T-cell (primary cell): Measurements from ENCODE around the gene KHNYN. TPM values are rescaled to one million over a fixed set of nuclear protein-coding genes. Genes with fewer than 3 reads are reported as not detected.

Experiments
- ATAC-seq, 4 experiments: fragments of 200-7000 bp in 3 of 4; fragments of 150-1000 bp in 1 of 4; cut with Tn5 transposase; replicated peaks in 1 of 4; 1 replicate in 3 of 4; 2 replicates in 1 of 4; pipeline ENCODE4 v1.10.0; 2021; ENCODE audit warnings: moderate library complexity in 3 of 4, mild to moderate bottlenecking in 2 of 4, moderate number of reproducible peaks in 1 of 4
- CTCF ChIA-PET, 2 donors: fragments of 300-600 bp; sonication (Branson Sonifier 250); formaldehyde crosslinking; loops; one replicate each; lab custom pipeline; 2022; ENCODE audit warnings: antibody characterized with exemption in 2 of 2; lab: Charles Lee
- POLR2A ChIA-PET, 2 donors: fragments of 300-600 bp; sonication (Branson Sonifier 250); formaldehyde crosslinking; loops; one replicate each; lab custom pipeline; 2022; ENCODE audit warnings: antibody characterized with exemption in 2 of 2; lab: Charles Lee
- DNase-seq, 35 experiments: peaks; one replicate each; pipeline versions ENCODE4 v3.0.0 to v3.0.0-alpha.2; 2013 to 2023
- H3K27ac ChIP-seq: one replicate; pipeline ENCODE4 v1.5.1; 2013; ENCODE audit warnings: low read length
- H3K27me3 ChIP-seq, 2 experiments: replicated peaks in 1 of 2; 1 replicate in 1 of 2; 2 replicates in 1 of 2; pipeline versions ENCODE4 v1.6.1 to v1.7.0; 2013; ENCODE audit warnings: low read length in 1 of 2, mixed read lengths in 1 of 2; ENCODE audit not compliant: control insufficient read depth in 2 of 2, insufficient read depth in 2 of 2; ENCODE audit errors: extremely low read depth in 1 of 2
- H3K36me3 ChIP-seq, 2 donors: 1 replicate in 1 of 2; 2 replicates in 1 of 2; pipeline versions ENCODE4 v1.6.1 to v1.7.0; 2013; ENCODE audit warnings: low read length in 1 of 2; ENCODE audit not compliant: control insufficient read depth in 2 of 2, insufficient read depth in 1 of 2; ENCODE audit errors: extremely low read depth in 1 of 2
- H3K4me1 ChIP-seq, 2 experiments: 1 replicate in 1 of 2; 2 replicates in 1 of 2; pipeline versions ENCODE4 v1.6.1 to v1.7.0; 2013; ENCODE audit warnings: low read length in 2 of 2, mixed read lengths in 1 of 2; ENCODE audit not compliant: insufficient read depth in 2 of 2, control insufficient read depth in 1 of 2; ENCODE audit errors: extremely low read depth in 1 of 2
- H3K4me3 ChIP-seq, 2 donors: 1 replicate in 1 of 2; 2 replicates in 1 of 2; pipeline versions ENCODE4 v1.5.1 to v1.7.0; 2013; ENCODE audit warnings: mild to moderate bottlenecking in 2 of 2, low read length in 1 of 2, moderate library complexity in 1 of 2; ENCODE audit not compliant: control insufficient read depth in 1 of 2; ENCODE audit errors: extremely low read depth in 1 of 2
- H3K9me3 ChIP-seq: 2 replicates; pipeline ENCODE4 v1.7.0; 2013
- H3K27ac Mint-ChIP-seq, 2 donors: one replicate each; pipeline ENCODE4 v1.8.0; 2020 to 2021; ENCODE audit warnings: mild to moderate bottlenecking in 2 of 2, mixed read lengths in 2 of 2
- H3K27me3 Mint-ChIP-seq, 2 donors: one replicate each; pipeline ENCODE4 v1.8.0; 2021 to 2022; ENCODE audit warnings: mixed read lengths in 2 of 2
- H3K36me3 Mint-ChIP-seq: one replicate; pipeline ENCODE4 v1.8.0; 2021; ENCODE audit warnings: mixed read lengths
- H3K4me1 Mint-ChIP-seq, 3 donors: one replicate each; pipeline ENCODE4 v1.8.0; 2020 to 2022; ENCODE audit warnings: mixed read lengths in 3 of 3, mild to moderate bottlenecking in 1 of 3
- H3K4me3 Mint-ChIP-seq, 3 donors: one replicate each; pipeline ENCODE4 v1.8.0; 2020 to 2022; ENCODE audit warnings: mild to moderate bottlenecking in 3 of 3, mixed read lengths in 3 of 3, moderate library complexity in 3 of 3
- H3K9me3 Mint-ChIP-seq, 3 donors: one replicate each; pipeline ENCODE4 v1.8.0; 2020 to 2022; ENCODE audit warnings: mixed read lengths in 3 of 3
- WGBS: methylation state at CpG from one replicate; pipeline ENCODE4 v1.1.5; 2013; ENCODE audit warnings: missing lambda C conversion rate; ENCODE audit not compliant: insufficient coverage; 5-methylcytosine and 5-hydroxymethylcytosine counted together
- total RNA-seq, 35 experiments: library from RNA in 6 of 35; stranded (reverse) in 6 of 35; fragments of 120-200 nt in 1 of 35; gene quantifications; one replicate each; pipeline versions ENCODE4 v1.2.1 to v1.2.4 and lab custom pipeline; 2013 to 2026

KHNYN gene
- total RNA-seq, 5 donors from 2014 or later (not counting 1 experiment from before 2014, with no cell fraction given) = 126 to 166 (median 146) TPM

DNA sequence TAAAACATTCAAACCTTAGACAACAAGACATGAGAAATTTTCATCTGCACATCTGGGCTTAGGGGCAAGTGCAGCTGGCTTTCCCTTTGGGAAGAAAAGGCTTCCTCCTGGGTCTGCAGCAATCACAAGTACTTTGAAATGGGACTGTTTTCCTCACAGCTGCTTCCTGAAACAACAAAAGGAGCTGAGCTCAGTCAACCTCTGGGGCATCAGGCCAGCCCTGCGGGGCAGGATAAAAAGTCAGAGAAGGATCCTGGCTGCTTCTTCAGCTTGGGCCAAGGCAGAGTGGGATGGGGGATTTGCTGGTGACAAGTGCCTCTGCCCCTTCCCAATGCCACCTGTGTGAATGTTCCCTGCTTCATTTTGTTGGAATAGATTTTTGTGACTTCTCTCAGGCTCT lies 29.0 kb downstream of the KHNYN start:
- Mint-ChIP-seq H3K36me3 (peaks cover 22% of the 10 kb centered on the region), H3K4me3 (no peak overlapping the region), H3K27me3 (no peaks in the 10 kb centered on the region), H3K4me1 (peaks cover 5 to 10% (median 10%) of the 10 kb centered on the region in 3 donors), H3K27ac (no peak overlapping the region), H3K9me3 (peaks cover 0 to 9% (median 0%) of the 10 kb centered on the region in 3 donors)
- H3K4me1 ChIP-seq = peaks cover under 1 to 3% of the 10 kb centered on the region in 2 experiments
- no peak overlapping the region for H3K4me3 ChIP-seq
- H3K27me3 ChIP-seq = peaks cover 0 to 6% of the 10 kb centered on the region in 2 experiments
- ATAC-seq (no peak), DNase-seq (no peak)
- CTCF ChIA-PET = interaction anchor here in 1 of 2 donors (0.6 kb wide), 1 partner anchor 348 kb away, joined by 3 read pairs; no protein-coding TSS in a partner anchor
- no CpG with 5 or more reads among the region's 1 CpG for WGBS
- H3K9me3 ChIP-seq = no peaks in the 10 kb centered on the region
- POLR2A ChIA-PET = no interaction called here
- H3K27ac ChIP-seq = no peak overlapping the region
- H3K36me3 ChIP-seq = no peaks in the 10 kb centered on the region

GRCh38 chr14:24459331-24459730 lies 29.6 kb downstream of the KHNYN start:
- peaks cover 17% of the 10 kb centered on the region for H3K36me3 Mint-ChIP-seq
- no peak overlapping the region for H3K27ac Mint-ChIP-seq
- WGBS = 88% methylated on average over 1 of the region's 3 CpGs
- peaks cover 0 to 6% of the 10 kb centered on the region in 2 experiments for H3K27me3 ChIP-seq
- no peak overlapping the region for H3K4me3 Mint-ChIP-seq
- H3K9me3 ChIP-seq = no peaks in the 10 kb centered on the region
- H3K4me3 ChIP-seq = no peak overlapping the region
- no peak overlapping the region for H3K27ac ChIP-seq
- no peaks in the 10 kb centered on the region for H3K27me3 Mint-ChIP-seq
- H3K36me3 ChIP-seq = no peaks in the 10 kb centered on the region
- H3K4me1 Mint-ChIP-seq = peaks cover 11 to 16% (median 16%) of the 10 kb centered on the region in 3 donors
- ATAC-seq (no peak), DNase-seq (no peak)
- CTCF ChIA-PET = no interaction called here
- H3K9me3 Mint-ChIP-seq = peaks cover 0 to 4% (median 0%) of the 10 kb centered on the region in 3 donors
- H3K4me1 ChIP-seq = peaks cover 3 to 5% of the 10 kb centered on the region in 2 experiments
- POLR2A ChIA-PET = no interaction called here

- Mint-ChIP-seq H3K9me3 (peaks cover 0 to 8% (median 3%) of the 10 kb centered on the region in 3 donors), H3K27me3 (no peaks in the 10 kb centered on the region), H3K36me3 (peaks cover 16% of the 10 kb centered on the region), H3K4me3 (no peak overlapping the region), H3K4me1 (peaks cover 29 to 36% (median 36%) of the 10 kb centered on the region in 3 donors), H3K27ac (no peak overlapping the region)
- Histone ChIP-seq H3K27ac (no peak overlapping the region), H3K4me1 (peaks cover 8 to 18% of the 10 kb centered on the region in 2 experiments), H3K9me3 (no peaks in the 10 kb centered on the region), H3K36me3 (no peaks in the 10 kb centered on the region), H3K4me3 (no peak overlapping the region), H3K27me3 (peaks cover 0 to 6% of the 10 kb centered on the region in 2 experiments)
- ATAC-seq (no peak), DNase-seq (no peak)
- CTCF ChIA-PET = no interaction called here
- POLR2A ChIA-PET = no interaction called here
Measured at GRCh38 chr14:24461336-24461735, 31.6 kb downstream of the KHNYN start.

- Mint-ChIP-seq H3K4me1 (peaks cover 29 to 46% (median 35%) of the 10 kb centered on the region in 3 donors), H3K4me3 (peak overlapping the region in 1 of 3 donors; percentile 61), H3K27me3 (no peaks in the 10 kb centered on the region), H3K9me3 (peaks cover 0 to 4% (median 3%) of the 10 kb centered on the region in 3 donors), H3K27ac (peak overlapping the region in 1 of 2 donors; percentile 47), H3K36me3 (peaks cover 3% of the 10 kb centered on the region)
- H3K27ac ChIP-seq = no peak overlapping the region
- POLR2A ChIA-PET = no interaction called here
- ATAC-seq (no peak), DNase-seq (no peak)
- no peaks in the 10 kb centered on the region for H3K9me3 ChIP-seq
- H3K4me1 ChIP-seq = peaks cover 5 to 18% of the 10 kb centered on the region in 2 experiments
- no peaks in the 10 kb centered on the region for H3K36me3 ChIP-seq
- H3K4me3 ChIP-seq = no peak overlapping the region
- peaks cover 0 to 3% of the 10 kb centered on the region in 2 experiments for H3K27me3 ChIP-seq
- CTCF ChIA-PET = no interaction called here
- 100% methylated on average over 1 of the region's 5 CpGs for WGBS
Measured at GRCh38 chr14:24463017-24463883, 33.5 kb downstream of the KHNYN start.

GRCh38 chr14:24463884-24464785 lies 34.4 kb downstream of the KHNYN start:
- peaks cover 29 to 46% (median 35%) of the 10 kb centered on the region in 3 donors for H3K4me1 Mint-ChIP-seq
- CTCF ChIA-PET = interaction anchor here in 1 of 2 donors (0.6 kb wide), 1 partner anchor 831 kb away, joined by 3 read pairs; no protein-coding TSS in a partner anchor
- no CpG with 5 or more reads among the region's 4 CpGs for WGBS

More at GRCh38 chr14:24463884-24464785, 34.4 kb downstream of the KHNYN start:
- Histone ChIP-seq H3K9me3 (no peaks in the 10 kb centered on the region), H3K27me3 (no peaks in the 10 kb centered on the region), H3K27ac (no peak overlapping the region), H3K4me1 (peaks cover 5 to 18% of the 10 kb centered on the region in 2 experiments), H3K36me3 (no peaks in the 10 kb centered on the region), H3K4me3 (no peak overlapping the region)
- H3K27me3 Mint-ChIP-seq = no peaks in the 10 kb centered on the region
- H3K27ac Mint-ChIP-seq = peak overlapping the region; percentile 72 to 79
- no peak for DNase-seq
- POLR2A ChIA-PET = interaction anchor here (0.5 to 0.6 kb wide), 2 partner anchors 13 to 40 kb away, joined by 3 to 4 read pairs; no protein-coding TSS in a partner anchor
- peak in 1 of 4 experiments; percentile 44 for ATAC-seq
- H3K4me3 Mint-ChIP-seq = peak overlapping the region in 1 of 3 donors; percentile 61
- peaks cover 0 to 4% (median 3%) of the 10 kb centered on the region in 3 donors for H3K9me3 Mint-ChIP-seq
- H3K36me3 Mint-ChIP-seq = peaks cover 2% of the 10 kb centered on the region
